ENCODE data around the gene RELB.
"Not testable (repeated sequence)": the region's sequence is repeated elsewhere in the genome, so short reads cannot be mapped to it uniquely, and the experiment has no call there.

Gene RELB

GRCh38 chr19:44969437-44969836, 31.8 kb upstream of the RELB start:
- Mint-ChIP-seq H3K27ac (no peak overlapping the region), H3K27me3 (ENCODE audit: low read depth, poor library complexity) (no peaks in the 10 kb centered on the region), H3K9me3 (no peaks in the 10 kb centered on the region), H3K4me3 (no peak overlapping the region), H3K36me3 (ENCODE audit: low read depth) (peaks cover 36% of the 10 kb centered on the region), H3K4me1 (no peaks in the 10 kb centered on the region)
- DNase-seq: no peak
- TF ChIP-seq CTCF (IDR thresholded peaks at IDR 0.05): no peak

GRCh38 chr19:44971451-44971850, 29.8 kb upstream of the RELB start:
- not testable (repeated sequence) for H3K27me3 Mint-ChIP-seq (ENCODE audit: low read depth, poor library complexity); H3K9me3 Mint-ChIP-seq; H3K4me1 Mint-ChIP-seq; H3K4me3 Mint-ChIP-seq; H3K27ac Mint-ChIP-seq; DNase-seq
- H3K36me3 Mint-ChIP-seq (ENCODE audit: low read depth): peaks cover 29% of the 10 kb centered on the region

GRCh38 chr19:44972802-44973201, 28.5 kb upstream of the RELB start:
- Mint-ChIP-seq H3K36me3 (ENCODE audit: low read depth) (peaks cover 30% of the 10 kb centered on the region), H3K4me3 (no peak overlapping the region), H3K27ac (no peak overlapping the region), H3K27me3 (ENCODE audit: low read depth, poor library complexity) (no peaks in the 10 kb centered on the region), H3K9me3 (no peaks in the 10 kb centered on the region), H3K4me1 (no peaks in the 10 kb centered on the region)
- TF ChIP-seq CTCF (IDR thresholded peaks at IDR 0.05): no peak
- no peak for DNase-seq

- H3K4me3 Mint-ChIP-seq: no peak overlapping the region
- no peaks in the 10 kb centered on the region for H3K9me3 Mint-ChIP-seq
- H3K4me1 Mint-ChIP-seq: no peaks in the 10 kb centered on the region
- H3K36me3 Mint-ChIP-seq (ENCODE audit: low read depth): peaks cover 33% of the 10 kb centered on the region
- DNase-seq: no peak
- no peaks in the 10 kb centered on the region for H3K27me3 Mint-ChIP-seq (ENCODE audit: low read depth, poor library complexity)
- TF ChIP-seq CTCF (IDR thresholded peaks at IDR 0.05): no peak
- H3K27ac Mint-ChIP-seq: no peak overlapping the region
These were observed 27.1 kb upstream of the RELB start for GRCh38 chr19:44973982-44974735.

- peaks cover 34% of the 10 kb centered on the region for H3K36me3 Mint-ChIP-seq (ENCODE audit: low read depth)
- no peak for TF ChIP-seq CTCF (IDR thresholded peaks at IDR 0.05)
- no peak for DNase-seq
- no peak overlapping the region for H3K27ac Mint-ChIP-seq
- no peak overlapping the region for H3K4me3 Mint-ChIP-seq
- no peaks in the 10 kb centered on the region for H3K9me3 Mint-ChIP-seq
- no peaks in the 10 kb centered on the region for H3K27me3 Mint-ChIP-seq (ENCODE audit: low read depth, poor library complexity)
- H3K4me1 Mint-ChIP-seq: no peaks in the 10 kb centered on the region
These were observed 26.4 kb upstream of the RELB start for GRCh38 chr19:44974857-44975256.

GRCh38 chr19:44975444-44975843, 25.8 kb upstream of the RELB start:
- Mint-ChIP-seq H3K9me3 (no peaks in the 10 kb centered on the region), H3K4me1 (no peaks in the 10 kb centered on the region), H3K27ac (no peak overlapping the region), H3K27me3 (ENCODE audit: low read depth, poor library complexity) (no peaks in the 10 kb centered on the region), H3K36me3 (ENCODE audit: low read depth) (peaks cover 33% of the 10 kb centered on the region), H3K4me3 (no peak overlapping the region)
- no peak for TF ChIP-seq CTCF (IDR thresholded peaks at IDR 0.05)
- no peak for DNase-seq

Measured in nephron progenitor cell (in vitro differentiated cells).